Activated CD8-positive, alpha-beta T cell treated with anti-CD3 and anti-CD28 coated beads, Interleukin-2, amount 10 ng/mL, durations not matched to agents 7 days and 5 days (primary cell): ENCODE data around the gene FCN1. TPM values are rescaled to one million over a fixed set of nuclear protein-coding genes. Genes with fewer than 3 reads are reported as not detected.

Source experiments
- ATAC-seq: fragments of 150-1000 bp; cut with Tn5 transposase; one replicate; pipeline ENCODE4 v1.10.0; 2021; ENCODE audit warnings: moderate library complexity
- CTCF ChIA-PET: fragments of 350-600 bp; sonication (Branson Sonifier 250); formaldehyde crosslinking; loops from one replicate; lab custom pipeline; 2021; ENCODE audit warnings: antibody characterized with exemption; lab: Charles Lee
- POLR2A ChIA-PET: fragments of 350-600 bp; sonication (Branson Sonifier 250); formaldehyde crosslinking; loops from one replicate; lab custom pipeline; 2021; ENCODE audit warnings: antibody characterized with exemption; lab: Charles Lee
- DNase-seq: peaks from one replicate; pipeline ENCODE4 v3.0.0-alpha.2; 2020
- H3K27ac Mint-ChIP-seq: one replicate; pipeline ENCODE4 v1.8.0; 2021; ENCODE audit warnings: mild to moderate bottlenecking, mixed read lengths
- H3K27me3 Mint-ChIP-seq: one replicate; pipeline ENCODE4 v1.8.0; 2021; ENCODE audit warnings: low read depth, mixed read lengths
- H3K36me3 Mint-ChIP-seq: one replicate; pipeline ENCODE4 v1.8.0; 2021; ENCODE audit warnings: low read depth, mixed read lengths
- H3K4me1 Mint-ChIP-seq: one replicate; pipeline ENCODE4 v1.8.0; 2021; ENCODE audit warnings: low read depth, mixed read lengths
- H3K4me3 Mint-ChIP-seq: one replicate; pipeline ENCODE4 v1.8.0; 2021; ENCODE audit warnings: mild to moderate bottlenecking, mixed read lengths
- H3K9me3 Mint-ChIP-seq: one replicate; pipeline ENCODE4 v1.8.0; 2022; ENCODE audit warnings: mixed read lengths; ENCODE audit not compliant: insufficient read depth
- total RNA-seq, 2 experiments: library from RNA; stranded (reverse); gene quantifications; one replicate each; pipeline ENCODE4 v1.2.3, GENCODE V29; 2021

FCN1 gene
- total RNA-seq, 2 experiments from 2014 or later, result not detected

GRCh38 chr9:134916161-134916665 lies 1.5 kb downstream of the FCN1 start:
- Mint-ChIP-seq H3K36me3 (no peaks in the 10 kb centered on the region), H3K9me3 (no peaks in the 10 kb centered on the region), H3K4me3 (no peak overlapping the region), H3K4me1 (no peaks in the 10 kb centered on the region), H3K27me3 (no peaks in the 10 kb centered on the region), H3K27ac (no peak overlapping the region)
- DNase-seq (no peak), ATAC-seq (no peak)
- ChIA-PET CTCF (no interaction called here), POLR2A (no interaction called here)

GRCh38 chr9:134915046-134915985 lies 2.4 kb downstream of the FCN1 start:
- DNase-seq (no peak), ATAC-seq (no peak)
- Mint-ChIP-seq H3K4me1 (no peaks in the 10 kb centered on the region), H3K27ac (no peak overlapping the region), H3K9me3 (no peaks in the 10 kb centered on the region), H3K4me3 (no peak overlapping the region), H3K27me3 (peaks cover under 1% of the 10 kb centered on the region), H3K36me3 (no peaks in the 10 kb centered on the region)
- ChIA-PET POLR2A (no interaction called here), CTCF (no interaction called here)

- Mint-ChIP-seq H3K4me1 (no peaks in the 10 kb centered on the region), H3K9me3 (no peaks in the 10 kb centered on the region), H3K27ac (no peak overlapping the region), H3K27me3 (peaks cover 8% of the 10 kb centered on the region), H3K36me3 (no peaks in the 10 kb centered on the region), H3K4me3 (no peak overlapping the region)
- ChIA-PET CTCF (no interaction called here), POLR2A (no interaction called here)
- DNase-seq (no peak), ATAC-seq (no peak)
Measured at GRCh38 chr9:134914501-134914834, 3.2 kb downstream of the FCN1 start.

- CTCF ChIA-PET, result no interaction called here
Measured at GRCh38 chr9:134913713-134914500, 3.8 kb downstream of the FCN1 start.

GRCh38 chr9:134913041-134913712 lies 4.5 kb downstream of the FCN1 start:
- ChIA-PET CTCF (no interaction called here), POLR2A (no interaction called here)
- Mint-ChIP-seq H3K9me3 (no peaks in the 10 kb centered on the region), H3K27me3 (peaks cover 9% of the 10 kb centered on the region), H3K4me3 (no peak overlapping the region), H3K4me1 (no peaks in the 10 kb centered on the region), H3K27ac (no peak overlapping the region), H3K36me3 (no peaks in the 10 kb centered on the region)
- ATAC-seq, result no peak
- DNase-seq, result no peak

More at GRCh38 chr9:134913713-134914500, 3.8 kb downstream of the FCN1 start:
- POLR2A ChIA-PET, result no interaction called here
- peaks cover 9% of the 10 kb centered on the region for H3K27me3 Mint-ChIP-seq
- H3K36me3 Mint-ChIP-seq, result no peaks in the 10 kb centered on the region
- ATAC-seq (no peak), DNase-seq (no peak)
- H3K27ac Mint-ChIP-seq, result no peak overlapping the region
- no peaks in the 10 kb centered on the region for H3K4me1 Mint-ChIP-seq
- H3K9me3 Mint-ChIP-seq, result no peaks in the 10 kb centered on the region
- no peak overlapping the region for H3K4me3 Mint-ChIP-seq

- POLR2A ChIA-PET, result no interaction called here
- DNase-seq (no peak), ATAC-seq (no peak)
- no peak overlapping the region for H3K4me3 Mint-ChIP-seq
- H3K4me1 Mint-ChIP-seq, result no peaks in the 10 kb centered on the region
- no peaks in the 10 kb centered on the region for H3K9me3 Mint-ChIP-seq
- no peaks in the 10 kb centered on the region for H3K36me3 Mint-ChIP-seq
- peaks cover 9% of the 10 kb centered on the region for H3K27me3 Mint-ChIP-seq
- no peak overlapping the region for H3K27ac Mint-ChIP-seq
- CTCF ChIA-PET, result no interaction called here
Measured at GRCh38 chr9:134912126-134912840, 5.4 kb downstream of the FCN1 start.

- ChIA-PET POLR2A (no interaction called here), CTCF (no interaction called here)
- Mint-ChIP-seq H3K36me3 (no peaks in the 10 kb centered on the region), H3K27ac (no peak overlapping the region), H3K9me3 (no peaks in the 10 kb centered on the region), H3K4me1 (no peaks in the 10 kb centered on the region), H3K27me3 (peaks cover 9% of the 10 kb centered on the region), H3K4me3 (no peak overlapping the region)
- ATAC-seq (no peak), DNase-seq (no peak)
Measured at GRCh38 chr9:134909511-134910481, 7.9 kb downstream of the FCN1 start.

GRCh38 chr9:134908524-134909309 lies 9.0 kb downstream of the FCN1 start:
- no peak overlapping the region for H3K4me3 Mint-ChIP-seq
- H3K9me3 Mint-ChIP-seq, result no peaks in the 10 kb centered on the region
- no peaks in the 10 kb centered on the region for H3K36me3 Mint-ChIP-seq
- ATAC-seq (no peak), DNase-seq (no peak)
- peaks cover 9% of the 10 kb centered on the region for H3K27me3 Mint-ChIP-seq
- CTCF ChIA-PET, result no interaction called here
- no peaks in the 10 kb centered on the region for H3K4me1 Mint-ChIP-seq
- no peak overlapping the region for H3K27ac Mint-ChIP-seq
- POLR2A ChIA-PET, result no interaction called here

- peaks cover 5% of the 10 kb centered on the region for H3K9me3 Mint-ChIP-seq
- H3K4me1 Mint-ChIP-seq, result no peaks in the 10 kb centered on the region
- no peak overlapping the region for H3K4me3 Mint-ChIP-seq
- no peak overlapping the region for H3K27ac Mint-ChIP-seq
- H3K27me3 Mint-ChIP-seq, result peaks cover 5% of the 10 kb centered on the region
- DNase-seq (no peak), ATAC-seq (no peak)
- ChIA-PET CTCF (no interaction called here), POLR2A (no interaction called here)
- no peaks in the 10 kb centered on the region for H3K36me3 Mint-ChIP-seq
Measured at GRCh38 chr9:134902936-134903335, 14.8 kb downstream of the FCN1 start.

GRCh38 chr9:134899818-134900217 lies 17.9 kb downstream of the FCN1 start:
- Mint-ChIP-seq H3K9me3 (peaks cover 10% of the 10 kb centered on the region), H3K4me3 (no peak overlapping the region), H3K36me3 (no peaks in the 10 kb centered on the region), H3K4me1 (no peaks in the 10 kb centered on the region), H3K27ac (no peak overlapping the region), H3K27me3 (peaks cover 5% of the 10 kb centered on the region)
- ChIA-PET POLR2A (no interaction called here), CTCF (no interaction called here)
- peak; percentile 3 for DNase-seq
- ATAC-seq, result no peak
